BLaER1 treated with 17β-estradiol and CSF1 and Interleukin-3, amounts not matched to agents 10 nM and 100 nM (cell line): Measurements from ENCODE around the gene KCNT1.

Source experiments
- H3K27ac ChIP-seq, 11 experiments: shearing (Covaris generic); formaldehyde crosslinking; 2 replicates each; pipeline ENCODE4 v1.8.1; 2022
- H3K27me3 ChIP-seq, 11 experiments: shearing (Covaris generic); formaldehyde crosslinking; 2 replicates each; pipeline ENCODE4 v1.8.1; 2022
- H3K36me3 ChIP-seq, 11 experiments: shearing (Covaris generic); formaldehyde crosslinking; 2 replicates each; pipeline ENCODE4 v1.8.1; 2022
- H3K4me1 ChIP-seq, 10 experiments: shearing (Covaris generic); formaldehyde crosslinking; 2 replicates each; pipeline ENCODE4 v1.8.1; 2022
- H3K4me2 ChIP-seq, 11 experiments: shearing (Covaris generic); formaldehyde crosslinking; 2 replicates each; pipeline ENCODE4 v1.8.1; 2022
- H3K4me3 ChIP-seq, 10 experiments: shearing (Covaris generic); formaldehyde crosslinking; 2 replicates each; pipeline ENCODE4 v1.8.1; 2022
- H3K9ac ChIP-seq, 11 experiments: shearing (Covaris generic); formaldehyde crosslinking; 2 replicates each; pipeline ENCODE4 v1.8.1; 2022
- H3K9me3 ChIP-seq, 11 experiments: shearing (Covaris generic); formaldehyde crosslinking; replicated peaks in 1 of 11; 2 replicates each; pipeline ENCODE4 v1.8.1; 2022
- H4K20me1 ChIP-seq, 11 experiments: shearing (Covaris generic); formaldehyde crosslinking; 2 replicates each; pipeline ENCODE4 v1.8.1; 2022
- Cebpa-rat ChIP-seq, 11 experiments: shearing (Covaris generic); IDR thresholded peaks; 2 replicates each; pipeline ENCODE4 v1.8.1; 2022

KCNT1 gene

GRCh38 chr9:135701067-135701958 is 672 bp upstream of the KCNT1 start:
- Histone ChIP-seq H3K4me1 (peaks cover 5 to 19% (median 13%) of the 10 kb centered on the region in 10 experiments; a peak in 19 of 20 replicates), H3K27me3 (no peaks in the 10 kb centered on the region; a peak in 1 of 22 replicates), H3K9me3 (no peaks in the 10 kb centered on the region), H3K27ac (no peak overlapping the region), H3K4me3 (peak overlapping the region in 7 of 10 experiments; percentile 37 to 61 (median 45); a peak in 11 of 20 replicates), H4K20me1 (peaks cover 0 to 40% (median 0%) of the 10 kb centered on the region in 11 experiments; a peak in 4 of 22 replicates), H3K4me2 (peak overlapping the region; percentile 73 to 91 (median 82)), H3K36me3 (no peaks in the 10 kb centered on the region), H3K9ac (peak overlapping the region in 7 of 11 experiments; percentile 9 to 65 (median 46); a peak in 10 of 22 replicates)
- no peak for TF ChIP-seq Cebpa-rat (IDR thresholded peaks at IDR 0.05)

- Histone ChIP-seq H3K27ac (no peak overlapping the region), H3K4me3 (no peak overlapping the region), H3K4me2 (no peak overlapping the region), H3K9me3 (no peaks in the 10 kb centered on the region), H4K20me1 (peaks cover 0 to 38% (median 0%) of the 10 kb centered on the region in 11 experiments; a peak in 5 of 22 replicates), H3K9ac (no peak overlapping the region), H3K36me3 (no peaks in the 10 kb centered on the region), H3K27me3 (no peaks in the 10 kb centered on the region; a peak in 1 of 22 replicates), H3K4me1 (peaks cover 5 to 19% (median 13%) of the 10 kb centered on the region in 10 experiments; a peak in 19 of 20 replicates)
- TF ChIP-seq Cebpa-rat (IDR thresholded peaks at IDR 0.05): no peak
Observed at GRCh38 chr9:135703726-135704125, 1.7 kb downstream of the KCNT1 start.

GRCh38 chr9:135704483-135704882 is 2.5 kb downstream of the KCNT1 start:
- Histone ChIP-seq H3K9me3 (no peaks in the 10 kb centered on the region), H4K20me1 (peaks cover 0 to 41% (median 0%) of the 10 kb centered on the region in 11 experiments; a peak in 5 of 22 replicates), H3K4me1 (peaks cover 5 to 19% (median 13%) of the 10 kb centered on the region in 10 experiments; a peak in 19 of 20 replicates), H3K4me2 (no peak overlapping the region), H3K27me3 (no peaks in the 10 kb centered on the region; a peak in 1 of 22 replicates), H3K9ac (no peak overlapping the region), H3K36me3 (no peaks in the 10 kb centered on the region), H3K4me3 (no peak overlapping the region), H3K27ac (no peak overlapping the region)
- no peak for TF ChIP-seq Cebpa-rat (IDR thresholded peaks at IDR 0.05)

GRCh38 chr9:135705376-135705775 is 3.4 kb downstream of the KCNT1 start:
- no peaks in the 10 kb centered on the region; a peak in 1 of 22 replicates for H3K27me3 ChIP-seq
- peaks cover 5 to 19% (median 13%) of the 10 kb centered on the region in 10 experiments; a peak in 19 of 20 replicates for H3K4me1 ChIP-seq
- peaks cover 0 to 45% (median 0%) of the 10 kb centered on the region in 11 experiments; a peak in 5 of 22 replicates for H4K20me1 ChIP-seq
- no peak overlapping the region for H3K27ac ChIP-seq
- no peak for TF ChIP-seq Cebpa-rat (IDR thresholded peaks at IDR 0.05)
- H3K4me3 ChIP-seq: no peak overlapping the region
- H3K9ac ChIP-seq: no peak overlapping the region
- no peaks in the 10 kb centered on the region for H3K36me3 ChIP-seq
- no peaks in the 10 kb centered on the region for H3K9me3 ChIP-seq
- H3K4me2 ChIP-seq: no peak overlapping the region

- no peaks in the 10 kb centered on the region for H3K36me3 ChIP-seq
- no peak overlapping the region for H3K27ac ChIP-seq
- no peaks in the 10 kb centered on the region for H3K9me3 ChIP-seq
- peaks cover 5 to 26% (median 13%) of the 10 kb centered on the region in 10 experiments; a peak in 19 of 20 replicates for H3K4me1 ChIP-seq
- no peak overlapping the region for H3K4me3 ChIP-seq
- H3K9ac ChIP-seq: no peak overlapping the region
- H3K4me2 ChIP-seq: no peak overlapping the region
- no peaks in the 10 kb centered on the region; a peak in 1 of 22 replicates for H3K27me3 ChIP-seq
- H4K20me1 ChIP-seq: peaks cover 0 to 52% (median 0%) of the 10 kb centered on the region in 11 experiments; a peak in 4 of 22 replicates
- TF ChIP-seq Cebpa-rat (IDR thresholded peaks at IDR 0.05): no peak
Observed at GRCh38 chr9:135706288-135706687, 4.3 kb downstream of the KCNT1 start.

GRCh38 chr9:135707252-135708138 is 5.5 kb downstream of the KCNT1 start:
- no peaks in the 10 kb centered on the region for H3K36me3 ChIP-seq
- H3K27me3 ChIP-seq: no peaks in the 10 kb centered on the region
- TF ChIP-seq Cebpa-rat (IDR thresholded peaks at IDR 0.05): no peak
- peaks cover 0 to 64% (median 0%) of the 10 kb centered on the region in 11 experiments; a peak in 4 of 22 replicates for H4K20me1 ChIP-seq
- H3K9ac ChIP-seq: no peak overlapping the region
- H3K4me1 ChIP-seq: peaks cover under 1 to 28% (median 16%) of the 10 kb centered on the region in 10 experiments; a peak in 17 of 20 replicates
- H3K27ac ChIP-seq: no peak overlapping the region
- no peak overlapping the region for H3K4me2 ChIP-seq
- no peak overlapping the region for H3K4me3 ChIP-seq
- no peaks in the 10 kb centered on the region for H3K9me3 ChIP-seq

- H3K9ac ChIP-seq: no peak overlapping the region
- H3K4me1 ChIP-seq: peaks cover 8 to 35% (median 23%) of the 10 kb centered on the region in 10 experiments; a peak in 18 of 20 replicates
- no peaks in the 10 kb centered on the region for H3K27me3 ChIP-seq
- H3K36me3 ChIP-seq: no peaks in the 10 kb centered on the region
- H3K4me2 ChIP-seq: no peak overlapping the region
- TF ChIP-seq Cebpa-rat (IDR thresholded peaks at IDR 0.05): no peak
- no peak overlapping the region for H3K4me3 ChIP-seq
- no peak overlapping the region for H3K27ac ChIP-seq
- H4K20me1 ChIP-seq: peaks cover 0 to 64% (median 0%) of the 10 kb centered on the region in 11 experiments; a peak in 5 of 22 replicates
- no peaks in the 10 kb centered on the region for H3K9me3 ChIP-seq
Observed at GRCh38 chr9:135708164-135708563, 6.2 kb downstream of the KCNT1 start.

GRCh38 chr9:135711391-135711790 is 9.4 kb downstream of the KCNT1 start:
- Histone ChIP-seq H3K27ac (no peak overlapping the region), H3K36me3 (no peaks in the 10 kb centered on the region), H3K4me1 (peaks cover 13 to 60% (median 39%) of the 10 kb centered on the region in 10 experiments; a peak in 18 of 20 replicates), H3K9ac (no peak overlapping the region), H3K27me3 (no peaks in the 10 kb centered on the region), H3K9me3 (no peaks in the 10 kb centered on the region), H3K4me2 (peak overlapping the region in 8 of 11 experiments; percentile 56 to 92 (median 82); a peak in 15 of 22 replicates), H3K4me3 (no peak overlapping the region), H4K20me1 (peaks cover 0 to 56% (median 0%) of the 10 kb centered on the region in 11 experiments; a peak in 6 of 22 replicates)
- no peak for TF ChIP-seq Cebpa-rat (IDR thresholded peaks at IDR 0.05)
